ENCODE data around the gene USP47. TPM values are rescaled to one million over a fixed set of nuclear protein-coding genes. Genes with fewer than 3 reads are reported as not detected.

The USP47 gene
- total RNA-seq, 1 donor from 2014 or later: 45.1 TPM

GRCh38 chr11:11956006-11956405 is 114.2 kb downstream of the USP47 start:
- Mint-ChIP-seq H3K36me3 (ENCODE audit: low read depth, unreplicated experiment) (peaks cover 13% of the 10 kb centered on the region), H3K4me3 (ENCODE audit: unreplicated experiment) (peak overlapping the region; percentile 2), H3K27me3 (ENCODE audit: unreplicated experiment) (peaks cover 2% of the 10 kb centered on the region), H3K27ac (ENCODE audit: unreplicated experiment) (no peak overlapping the region), H3K9me3 (ENCODE audit: unreplicated experiment) (no peaks in the 10 kb centered on the region), H3K4me1 (ENCODE audit: unreplicated experiment) (peaks cover 11% of the 10 kb centered on the region)
- no peak for TF ChIP-seq CTCF (IDR thresholded peaks at IDR 0.05; ENCODE audit: unreplicated experiment)
- no peak for DNase-seq (ENCODE audit: low spot score)

- peaks cover 18% of the 10 kb centered on the region for H3K4me1 Mint-ChIP-seq (ENCODE audit: unreplicated experiment)
- H3K27me3 Mint-ChIP-seq (ENCODE audit: unreplicated experiment): peaks cover 5% of the 10 kb centered on the region
- H3K27ac Mint-ChIP-seq (ENCODE audit: unreplicated experiment): no peak overlapping the region
- no peaks in the 10 kb centered on the region for H3K9me3 Mint-ChIP-seq (ENCODE audit: unreplicated experiment)
- no peak for DNase-seq (ENCODE audit: low spot score)
- no peak for TF ChIP-seq CTCF (IDR thresholded peaks at IDR 0.05; ENCODE audit: unreplicated experiment)
- H3K4me3 Mint-ChIP-seq (ENCODE audit: unreplicated experiment): no peak overlapping the region
- peaks cover 13% of the 10 kb centered on the region for H3K36me3 Mint-ChIP-seq (ENCODE audit: low read depth, unreplicated experiment)
Observed at GRCh38 chr11:11958403-11959231, 116.8 kb downstream of the USP47 start.

- no peaks in the 10 kb centered on the region for H3K9me3 Mint-ChIP-seq (ENCODE audit: unreplicated experiment)
- peaks cover 13% of the 10 kb centered on the region for H3K36me3 Mint-ChIP-seq (ENCODE audit: low read depth, unreplicated experiment)
- H3K27ac Mint-ChIP-seq (ENCODE audit: unreplicated experiment): no peak overlapping the region
- H3K27me3 Mint-ChIP-seq (ENCODE audit: unreplicated experiment): peaks cover 7% of the 10 kb centered on the region
- TF ChIP-seq CTCF (IDR thresholded peaks at IDR 0.05; ENCODE audit: unreplicated experiment): no peak
- no peak overlapping the region for H3K4me3 Mint-ChIP-seq (ENCODE audit: unreplicated experiment)
- no peak for DNase-seq (ENCODE audit: low spot score)
- peaks cover 18% of the 10 kb centered on the region for H3K4me1 Mint-ChIP-seq (ENCODE audit: unreplicated experiment)
Observed at GRCh38 chr11:11959601-11960000, 117.8 kb downstream of the USP47 start.

GRCh38 chr11:11960687-11961086 is 118.9 kb downstream of the USP47 start:
- peak overlapping the region; percentile 75 for H3K27ac Mint-ChIP-seq (ENCODE audit: unreplicated experiment)
- H3K27me3 Mint-ChIP-seq (ENCODE audit: unreplicated experiment): peaks cover 7% of the 10 kb centered on the region

More at GRCh38 chr11:11960687-11961086, 118.9 kb downstream of the USP47 start:
- Mint-ChIP-seq H3K36me3 (ENCODE audit: low read depth, unreplicated experiment) (peaks cover 12% of the 10 kb centered on the region), H3K9me3 (ENCODE audit: unreplicated experiment) (no peaks in the 10 kb centered on the region), H3K4me1 (ENCODE audit: unreplicated experiment) (peaks cover 18% of the 10 kb centered on the region), H3K4me3 (ENCODE audit: unreplicated experiment) (no peak overlapping the region)
- no peak for DNase-seq (ENCODE audit: low spot score)
- TF ChIP-seq CTCF (IDR thresholded peaks at IDR 0.05; ENCODE audit: unreplicated experiment): no peak
